ENCODE measurements around the gene ACTA2.

The ACTA2 gene

DNA sequence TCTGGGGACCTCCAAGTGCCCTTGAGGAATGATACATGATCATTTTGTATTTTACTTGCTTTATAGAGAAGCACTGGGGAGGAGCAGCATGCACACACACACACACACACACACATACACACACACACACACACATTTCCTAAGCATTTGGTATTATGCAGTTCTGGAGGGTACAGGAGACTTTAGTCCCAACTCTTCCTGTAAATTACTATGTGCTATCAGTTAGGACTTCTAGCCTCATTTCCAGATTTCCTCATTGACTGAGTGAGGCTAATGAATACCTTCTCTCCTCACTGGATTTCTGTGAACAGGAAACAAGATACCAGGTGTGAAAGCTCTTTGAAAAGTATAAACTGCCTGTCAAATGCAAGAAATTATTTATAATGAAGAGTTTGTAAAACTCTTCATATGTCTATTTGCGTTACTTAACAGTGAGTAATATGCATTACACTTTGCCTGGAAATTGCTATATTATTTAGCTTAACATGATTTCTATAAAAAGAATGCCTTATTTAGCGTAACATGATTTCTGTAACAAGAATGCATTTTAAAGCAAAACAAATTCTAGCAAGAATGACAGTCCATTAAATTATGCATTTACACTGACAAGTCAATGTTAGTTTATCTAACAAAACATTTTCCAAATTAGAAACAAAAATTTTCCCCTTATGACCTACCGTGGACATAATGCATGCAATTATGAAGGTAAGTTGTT is 34.2 kb downstream of the ACTA2 start:
- DNase-seq = no peak

- no peak for DNase-seq
Observed at GRCh38 chr10:88916986-88917385, 35.6 kb downstream of the ACTA2 start.

DNA sequence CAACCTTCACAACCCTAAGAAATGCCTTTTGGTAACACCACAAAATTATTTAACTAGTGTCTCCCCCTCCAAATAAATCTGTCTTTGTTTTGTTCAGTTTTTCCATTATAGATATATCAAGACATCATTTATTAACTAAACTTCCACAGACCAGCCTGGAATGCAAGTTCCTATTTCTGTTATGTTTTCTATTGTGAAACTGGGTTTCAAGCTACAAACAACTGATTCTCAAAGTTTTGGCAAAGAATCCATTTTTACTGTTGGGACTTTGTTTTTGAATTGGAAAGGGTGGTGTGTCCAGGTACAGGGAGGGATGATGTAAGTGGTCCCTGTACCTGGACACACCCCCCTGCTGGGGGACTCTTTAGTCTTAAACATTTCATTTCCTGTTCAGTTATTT is 36.3 kb downstream of the ACTA2 start:
- no peak for DNase-seq

- no peak for DNase-seq
Observed at GRCh38 chr10:88915781-88916180, 36.8 kb downstream of the ACTA2 start.

- no peak for DNase-seq
Observed at GRCh38 chr10:88913788-88914187, 38.8 kb downstream of the ACTA2 start.

- no peak for DNase-seq
Observed at GRCh38 chr10:88913127-88913526, 39.4 kb downstream of the ACTA2 start.

- no peak for DNase-seq
Observed at GRCh38 chr10:88911851-88912250, 40.7 kb downstream of the ACTA2 start.

DNA sequence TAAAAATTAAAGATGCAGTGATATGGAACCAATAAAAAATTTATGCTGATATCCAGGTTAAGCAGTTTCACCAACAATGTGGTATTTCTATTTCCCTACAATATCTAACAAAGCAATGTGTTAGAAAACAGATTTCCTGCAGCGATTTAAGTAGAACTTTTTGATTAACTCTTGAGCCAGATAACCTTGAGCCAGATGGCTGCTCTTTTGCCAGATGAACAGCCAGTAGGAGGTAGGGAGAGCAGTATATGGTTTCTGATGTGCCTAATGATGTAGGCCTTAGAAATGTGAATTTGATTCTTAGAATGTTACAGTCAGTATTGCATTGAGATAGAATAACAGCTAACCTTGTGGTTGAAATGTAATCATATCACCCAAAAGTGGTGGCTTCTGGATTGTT is 41.5 kb downstream of the ACTA2 start:
- DNase-seq = no peak

DNA sequence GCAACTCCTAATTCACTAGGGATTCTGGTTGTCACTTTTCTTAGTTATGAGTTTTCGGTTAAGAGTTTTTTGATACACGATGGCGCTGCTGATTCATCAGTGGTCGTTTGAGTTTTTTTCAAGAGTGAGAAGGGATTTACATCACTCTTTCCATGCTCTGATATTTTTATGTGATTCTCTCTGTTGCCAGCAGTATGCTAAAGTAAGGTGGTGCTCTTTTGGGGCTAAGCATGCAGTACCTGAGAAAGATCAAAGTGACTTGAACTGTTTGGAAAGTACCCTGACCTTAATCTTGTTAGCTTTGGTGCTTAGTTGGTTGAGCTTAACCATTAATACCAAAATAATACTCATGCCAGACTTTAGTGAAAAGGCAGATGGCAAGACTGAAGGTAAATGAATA is 44.4 kb downstream of the ACTA2 start:
- no peak for DNase-seq

GRCh38 chr10:88906921-88907320 is 45.7 kb downstream of the ACTA2 start:
- no peak for DNase-seq

- no peak for DNase-seq
Observed at GRCh38 chr10:88903715-88904114, 48.9 kb downstream of the ACTA2 start.

DNA sequence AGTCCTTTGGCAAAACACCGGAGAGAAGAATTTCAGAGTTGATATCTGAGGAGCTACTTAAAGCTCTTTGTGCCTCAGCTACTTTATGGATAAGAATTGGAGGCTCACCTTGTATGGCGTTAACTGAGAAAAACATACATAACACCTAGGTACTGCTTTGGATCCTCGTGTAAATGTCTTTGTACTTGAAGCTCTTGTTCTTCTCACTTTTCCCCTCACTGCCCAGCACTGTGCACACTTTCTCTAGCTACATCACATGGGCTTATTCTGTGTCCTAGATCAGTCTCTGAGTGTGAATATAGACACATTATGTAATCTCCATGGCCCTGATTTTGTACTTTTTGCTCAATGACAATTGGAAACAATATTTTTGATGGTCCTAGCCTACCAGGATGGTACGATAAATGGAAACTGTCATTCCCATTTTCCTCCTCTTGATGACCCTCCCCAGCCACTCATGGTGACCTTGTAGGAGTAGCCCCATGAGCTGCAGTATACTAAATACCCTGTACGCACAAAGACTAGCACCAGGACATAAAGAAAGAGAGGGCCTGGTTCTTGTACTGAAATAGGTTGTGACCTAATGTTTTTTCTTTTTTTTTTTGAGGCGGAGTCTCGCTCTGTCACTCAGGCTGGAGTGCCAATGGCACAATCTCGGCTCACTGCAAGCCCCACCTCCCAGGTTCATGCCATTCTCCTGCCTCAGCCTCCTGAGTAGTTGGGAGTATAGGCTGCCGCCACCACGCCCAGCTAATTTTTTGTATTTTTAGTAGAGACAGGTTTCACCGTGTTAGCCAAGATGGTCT is 50.4 kb downstream of the ACTA2 start:
- no peak for DNase-seq

GRCh38 chr10:88901206-88901983 is 51.2 kb downstream of the ACTA2 start:
- no peak for DNase-seq

DNA sequence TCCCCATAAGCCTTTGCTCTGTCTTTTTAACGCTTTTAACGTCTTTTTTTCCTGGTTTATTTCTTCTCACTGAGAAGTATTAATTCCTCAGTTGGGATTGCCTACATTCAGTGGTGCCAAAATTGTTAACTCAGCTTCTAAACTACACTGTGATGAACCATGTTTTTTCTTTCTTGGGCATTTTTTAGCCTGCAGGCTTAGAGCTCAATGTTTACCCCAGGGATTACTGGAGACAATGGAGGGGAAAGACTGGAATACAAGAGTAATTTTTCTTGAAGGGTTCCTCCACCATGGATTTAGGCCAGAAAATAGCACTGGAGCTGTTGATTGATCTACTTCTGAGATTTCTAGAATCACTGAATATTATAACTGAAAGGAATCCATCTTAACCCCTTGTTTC is 52.7 kb downstream of the ACTA2 start:
- DNase-seq = no peak

DNA sequence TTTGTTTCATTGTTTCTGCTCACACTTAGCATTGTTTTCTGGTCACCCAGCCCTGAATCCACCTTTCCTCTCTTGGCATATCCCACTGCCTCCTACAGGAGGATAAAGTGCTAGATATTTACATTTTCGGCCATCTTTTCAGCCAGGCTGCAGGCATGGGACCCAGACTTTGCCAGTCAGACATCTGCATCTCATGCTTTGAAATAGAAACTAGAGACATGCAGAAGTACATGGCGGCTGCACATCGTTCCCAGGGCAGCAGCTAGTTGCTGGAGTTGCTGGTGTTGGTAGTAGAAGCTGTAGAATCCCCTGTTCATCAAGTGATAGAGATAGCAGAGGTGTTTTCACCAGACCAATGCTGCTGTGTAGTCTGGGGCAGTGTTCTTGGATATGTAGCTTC is 53.8 kb downstream of the ACTA2 start:
- DNase-seq = no peak

GRCh38 chr10:88896994-88897853 is 55.3 kb downstream of the ACTA2 start:
- peak; percentile 45 for DNase-seq

GRCh38 chr10:88896372-88896993 is 56.1 kb downstream of the ACTA2 start:
- DNase-seq = no peak

DNA sequence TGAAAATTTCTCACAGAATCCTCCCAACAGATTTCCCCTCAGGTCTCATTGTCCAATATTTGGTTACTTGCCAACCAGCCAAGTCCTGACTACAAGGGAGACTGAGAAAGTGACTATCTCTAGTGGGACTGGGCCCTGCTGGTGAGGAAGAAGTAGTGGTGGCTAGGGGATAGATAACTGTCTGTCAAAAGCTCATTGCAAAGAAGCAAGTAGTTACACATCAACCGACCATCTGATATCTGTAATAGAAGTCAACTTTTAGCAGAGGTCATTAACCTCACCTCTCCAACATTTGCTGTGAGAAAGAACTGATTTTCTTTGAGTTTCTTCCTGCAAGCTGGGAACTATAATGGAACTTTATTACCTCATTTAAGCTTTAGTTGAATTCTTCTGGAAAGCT is 57.3 kb downstream of the ACTA2 start:
- no peak for DNase-seq

- no peak for DNase-seq
Observed at GRCh38 chr10:88893611-88894010, 59.0 kb downstream of the ACTA2 start.

DNA sequence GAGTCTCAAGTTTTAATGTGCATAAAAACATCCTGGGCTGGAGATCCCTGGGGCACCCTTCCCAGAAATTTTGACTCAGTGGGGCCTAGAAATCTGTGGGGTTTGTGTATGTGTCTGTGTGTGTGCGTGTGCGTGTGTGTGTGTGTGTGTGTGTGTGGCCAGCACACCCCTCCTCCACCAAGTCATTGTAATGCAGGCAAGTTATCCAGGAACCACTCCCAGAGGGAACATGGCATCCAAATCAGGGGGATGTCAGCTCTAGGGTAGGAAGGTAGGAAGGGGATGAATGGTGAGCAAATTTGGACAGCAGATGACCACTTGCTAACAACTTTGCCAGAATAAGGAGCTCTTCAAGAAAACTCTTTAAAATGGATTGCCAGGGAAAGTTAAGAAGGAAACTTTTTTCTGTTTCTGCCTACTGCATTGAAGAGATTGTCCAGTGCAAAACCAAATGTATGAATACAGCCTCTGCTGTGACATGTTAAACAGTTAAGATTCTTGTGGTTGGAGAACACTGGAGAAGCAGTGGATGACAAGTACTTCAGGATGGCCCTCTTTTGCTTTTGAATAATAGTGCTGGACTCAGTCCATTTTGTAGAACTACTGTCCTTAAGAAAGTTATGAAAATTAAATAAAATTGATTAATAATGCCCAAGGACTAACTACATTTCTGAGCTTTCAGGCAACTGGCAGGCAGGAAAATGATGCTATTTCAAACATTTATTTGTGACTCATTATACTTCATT is 60.2 kb downstream of the ACTA2 start:
- no peak for DNase-seq

GRCh38 chr10:88890681-88891381 is 61.7 kb downstream of the ACTA2 start:
- DNase-seq = no peak

Data from right hindlimb (tissue), 1 donor.